IPS-11a (cell line): ENCODE data around the gene GPR132.
"Not testable (repeated sequence)": the region's sequence is repeated elsewhere in the genome, so short reads cannot be mapped to it uniquely, and the experiment has no call there.

Experiments used
- H3K4me3 ChIP-seq: one replicate; pipeline ENCODE4 v1.5.1; 2013; ENCODE audit warnings: low read depth, low read length, control low read depth

GPR132 gene

GRCh38 chr14:105045710-105046326 is 19.4 kb downstream of the GPR132 start:
- no peak overlapping the region for H3K4me3 ChIP-seq

- no peak overlapping the region for H3K4me3 ChIP-seq
These were observed 21.6 kb downstream of the GPR132 start for GRCh38 chr14:105043641-105044040.

DNA sequence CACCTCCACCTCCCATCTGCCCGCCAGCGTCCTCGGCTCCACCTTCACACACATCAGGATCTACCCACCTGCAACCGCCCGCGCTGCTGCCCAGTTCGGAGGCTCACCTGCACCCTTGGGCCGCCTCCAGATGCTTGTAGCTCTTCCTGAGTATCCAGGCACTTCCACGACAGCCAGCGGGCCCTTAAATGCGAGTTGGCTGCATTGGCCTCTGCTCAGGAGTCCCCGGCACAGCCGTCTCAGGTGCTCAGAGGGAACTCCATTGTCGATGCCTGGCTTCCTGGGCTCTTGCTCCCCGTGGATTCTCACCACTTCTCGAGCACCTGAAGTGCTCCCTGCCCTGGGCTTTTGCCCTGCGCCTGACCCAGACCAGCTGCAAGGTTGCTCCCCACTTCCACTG is 22.4 kb downstream of the GPR132 start:
- no peak overlapping the region for H3K4me3 ChIP-seq

- H3K4me3 ChIP-seq = no peak overlapping the region
These were observed 23.1 kb downstream of the GPR132 start for GRCh38 chr14:105041841-105042765.

- H3K4me3 ChIP-seq = no peak overlapping the region
These were observed 25.6 kb downstream of the GPR132 start for GRCh38 chr14:105039458-105040205.

GRCh38 chr14:105035616-105036015 is 29.6 kb downstream of the GPR132 start:
- not testable (repeated sequence) for H3K4me3 ChIP-seq

- H3K4me3 ChIP-seq = no peak overlapping the region
These were observed 30.8 kb downstream of the GPR132 start for GRCh38 chr14:105034315-105035039.

DNA sequence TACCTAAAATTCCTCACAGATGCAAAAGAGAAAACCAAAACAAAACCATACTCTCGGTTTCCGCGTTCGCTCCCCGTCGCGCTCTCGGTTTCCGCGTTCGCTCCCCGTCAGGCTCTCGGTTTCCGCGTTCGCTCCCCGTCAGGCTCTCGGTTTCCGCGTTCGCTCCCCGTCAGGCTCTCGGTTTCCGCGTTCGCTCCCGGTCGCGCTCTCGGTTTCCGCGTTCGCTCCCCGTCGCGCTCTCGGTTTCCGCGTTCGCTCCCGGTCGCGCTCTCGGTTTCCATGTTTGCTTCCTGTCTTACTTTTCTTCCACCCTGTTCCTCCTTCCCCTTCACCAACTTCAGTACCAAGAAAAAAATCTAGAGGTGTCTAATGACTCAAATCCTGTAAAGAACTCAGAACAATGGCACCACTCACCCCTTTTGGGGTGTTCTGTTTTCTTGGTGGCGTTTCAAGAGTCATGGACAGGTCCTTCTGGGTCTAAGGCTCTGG is 31.8 kb downstream of the GPR132 start:
- peak overlapping the region; percentile 24 for H3K4me3 ChIP-seq

- H3K4me3 ChIP-seq = not testable (repeated sequence)
These were observed 32.8 kb downstream of the GPR132 start for GRCh38 chr14:105032451-105032901.

- H3K4me3 ChIP-seq = no peak overlapping the region
These were observed 34.3 kb downstream of the GPR132 start for GRCh38 chr14:105030836-105031396.

DNA sequence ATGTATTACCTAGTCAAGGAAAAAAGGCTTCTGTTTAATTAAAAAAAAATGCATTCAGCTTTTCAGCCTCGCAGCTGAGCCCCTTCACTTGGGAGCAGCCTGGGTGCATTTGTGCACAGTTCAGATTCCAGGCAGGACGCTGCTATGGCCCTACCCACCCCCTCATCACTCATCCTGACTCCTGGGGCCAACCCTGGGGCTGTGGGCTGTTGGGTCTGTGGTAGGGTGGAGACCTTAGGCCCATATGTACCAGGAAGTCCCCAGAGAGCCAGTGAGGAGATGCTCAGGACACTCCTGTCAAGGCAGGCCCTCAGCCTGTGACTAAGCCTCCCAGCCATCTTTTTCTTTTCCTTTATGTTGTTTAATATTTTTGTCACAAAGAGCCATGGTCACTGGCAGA is 35.0 kb downstream of the GPR132 start:
- H3K4me3 ChIP-seq = no peak overlapping the region

- H3K4me3 ChIP-seq = no peak overlapping the region
These were observed 35.8 kb downstream of the GPR132 start for GRCh38 chr14:105029402-105029801.

DNA sequence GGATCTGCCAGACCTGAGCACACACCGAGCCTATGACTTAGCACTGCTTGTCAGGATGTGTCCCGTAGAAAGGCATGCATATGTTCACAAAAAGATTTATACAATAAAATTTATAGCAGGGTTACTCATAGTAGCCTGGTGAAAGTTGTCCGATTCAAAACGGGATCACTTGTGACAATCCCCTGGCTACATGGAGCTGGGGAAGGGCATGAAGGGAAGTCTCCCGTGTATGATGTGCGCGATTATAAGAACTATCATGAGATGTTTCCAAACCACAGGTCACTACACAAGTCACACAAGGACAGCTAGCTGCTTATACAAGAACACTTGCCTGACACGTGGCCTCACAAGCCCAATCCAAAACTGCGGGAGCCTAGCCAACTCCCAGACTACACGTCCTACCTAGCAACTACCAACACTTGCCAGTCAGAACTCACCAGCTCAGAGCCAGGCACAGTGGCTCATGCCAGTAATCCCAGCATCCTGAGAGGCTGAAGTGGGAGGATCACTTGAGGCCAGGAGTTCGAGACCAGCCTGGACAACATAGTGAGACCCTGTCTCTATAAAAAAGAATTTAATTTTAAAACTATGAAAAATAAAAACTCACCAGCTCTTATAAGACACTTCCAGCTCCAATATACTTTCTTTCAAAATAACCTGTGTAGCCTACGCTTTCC is 36.8 kb downstream of the GPR132 start:
- no peak overlapping the region for H3K4me3 ChIP-seq

- not testable (repeated sequence) for H3K4me3 ChIP-seq
These were observed 37.5 kb downstream of the GPR132 start for GRCh38 chr14:105027718-105028117.

GRCh38 chr14:105026802-105027563 is 38.2 kb downstream of the GPR132 start:
- no peak overlapping the region for H3K4me3 ChIP-seq

DNA sequence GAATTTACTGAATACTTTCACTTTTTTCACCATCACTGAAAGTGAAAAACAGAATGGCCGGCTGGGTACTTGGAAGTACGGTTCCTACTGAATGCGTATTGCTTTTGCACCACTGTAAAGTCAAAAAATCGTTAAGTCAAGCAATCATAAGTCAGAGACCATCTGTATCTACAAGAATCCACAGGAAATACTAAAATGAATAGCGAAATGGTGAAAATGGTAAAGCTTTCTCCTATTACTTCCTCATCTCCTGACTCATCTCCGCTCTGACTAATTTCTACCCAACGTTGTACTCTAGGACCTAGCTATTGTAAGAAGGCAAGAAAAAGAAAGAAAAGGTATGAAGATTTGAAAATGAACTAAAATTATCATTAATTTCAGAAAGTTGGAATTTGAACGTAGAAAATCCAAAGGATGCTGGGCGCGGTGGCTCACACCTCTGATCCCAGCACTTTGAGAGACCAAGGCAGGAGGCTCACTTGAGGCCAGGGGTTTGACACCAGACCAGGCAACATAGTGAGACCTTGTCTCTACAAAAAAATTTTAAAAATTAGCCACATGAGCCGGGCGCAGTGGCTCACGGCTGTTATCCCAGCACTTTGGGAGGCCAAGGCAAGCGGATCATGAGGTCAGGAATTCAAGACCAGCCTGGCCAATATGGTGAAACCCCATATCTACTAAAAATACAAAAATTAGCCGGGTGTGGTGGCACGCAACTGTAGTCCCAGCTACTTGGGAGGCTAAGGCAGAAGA is 39.0 kb downstream of the GPR132 start:
- H3K4me3 ChIP-seq = no peak overlapping the region

GRCh38 chr14:105025429-105025828 is 39.8 kb downstream of the GPR132 start:
- no peak overlapping the region for H3K4me3 ChIP-seq

- H3K4me3 ChIP-seq = no peak overlapping the region
These were observed 41.3 kb downstream of the GPR132 start for GRCh38 chr14:105023791-105024480.
